Vagina (tissue), 2 donors: ENCODE data around the gene COL26A1. TPM values are rescaled to one million over a fixed set of nuclear protein-coding genes. Genes with fewer than 3 reads are reported as not detected.

Source experiments
- DNase-seq, 2 donors: peaks; one replicate each; pipeline ENCODE4 v3.0.0-alpha.2; 2017; ENCODE audit errors: extremely low spot score in 2 of 2
- H3K27ac ChIP-seq: fragments of 200-600 bp; sonication (generic); one replicate; pipeline ENCODE4 v1.5.1; 2019
- H3K27me3 ChIP-seq: fragments of 200-600 bp; sonication (generic); one replicate; pipeline ENCODE4 v1.5.1; 2019
- H3K36me3 ChIP-seq, 2 donors: fragments of 200-600 bp; sonication (generic); one replicate each; pipeline ENCODE4 v1.5.1; 2017 to 2019
- H3K4me1 ChIP-seq: fragments of 200-600 bp; sonication (generic); one replicate; pipeline ENCODE4 v1.5.1; 2019
- H3K4me3 ChIP-seq, 2 donors: fragments of 200-600 bp; sonication (generic); 1 replicate in 1 of 2; 2 replicates in 1 of 2; pipeline ENCODE4 v1.5.1; 2016 to 2019
- H3K9me3 ChIP-seq: fragments of 200-600 bp; sonication (generic); one replicate; pipeline ENCODE4 v1.5.1; 2019
- CTCF ChIP-seq, 3 experiments: fragments of 450-650 bp in 2 of 3; fragments of 200-600 bp in 1 of 3; sonication (generic) in 1 of 3; IDR thresholded peaks; one replicate each; pipeline ENCODE4 v1.5.1; 2017 to 2019; ENCODE audit warnings: antibody characterized with exemption in 3 of 3, mild to moderate bottlenecking in 2 of 3, moderate library complexity in 2 of 3
- POLR2A ChIP-seq, 2 donors: fragments of 450-650 bp; IDR thresholded peaks; one replicate each; pipeline ENCODE4 v1.6.1; 2017; ENCODE audit warnings: antibody characterized with exemption in 2 of 2, mild to moderate bottlenecking in 2 of 2, moderate library complexity in 2 of 2
- POLR2AphosphoS5 ChIP-seq, 2 donors: sonication (generic); formaldehyde crosslinking; IDR thresholded peaks; one replicate each; pipeline ENCODE4 v1.9.0; 2017; ENCODE audit warnings: antibody characterized with exemption in 2 of 2, mild to moderate bottlenecking in 2 of 2, low read depth in 1 of 2; ENCODE audit not compliant: insufficient read depth in 1 of 2
- intact Hi-C: fragments of 100-400 bp; cut with DNase I; formaldehyde crosslinking; loops from one replicate; pipeline ENCODE4 v1.15.1; 2023
- total RNA-seq: library from RNA; depleted of rRNA; stranded (reverse); fragments of >200 nt; gene quantifications from one replicate; pipeline ENCODE4 v1.2.3, GENCODE V29; 2016

Gene COL26A1
- total RNA-seq, 1 donor from 2014 or later: not detected

- DNase-seq: no peak
- TF ChIP-seq POLR2AphosphoS5 (IDR thresholded peaks at IDR 0.05; ENCODE audit: insufficient read depth in 1 of 2, low read depth in 1 of 2): no peak
- no peak for TF ChIP-seq CTCF (IDR thresholded peaks at IDR 0.05)
- TF ChIP-seq POLR2A (IDR thresholded peaks at IDR 0.05): no peak
- Histone ChIP-seq H3K4me3 (no peak overlapping the region), H3K4me1 (no peaks in the 10 kb centered on the region), H3K9me3 (no peaks in the 10 kb centered on the region), H3K27ac (no peak overlapping the region), H3K36me3 (no peaks in the 10 kb centered on the region), H3K27me3 (no peaks in the 10 kb centered on the region)
- intact Hi-C loops: no loop called here
Observed at GRCh38 chr7:101575721-101576120, 213.0 kb downstream of the COL26A1 start.

- Histone ChIP-seq H3K36me3 (no peaks in the 10 kb centered on the region), H3K27me3 (no peaks in the 10 kb centered on the region), H3K27ac (no peak overlapping the region), H3K4me1 (no peaks in the 10 kb centered on the region), H3K4me3 (no peak overlapping the region), H3K9me3 (no peaks in the 10 kb centered on the region)
- intact Hi-C loops: no loop called here
- TF ChIP-seq CTCF (IDR thresholded peaks at IDR 0.05) (no peak), POLR2AphosphoS5 (IDR thresholded peaks at IDR 0.05; ENCODE audit: insufficient read depth in 1 of 2, low read depth in 1 of 2) (no peak), POLR2A (IDR thresholded peaks at IDR 0.05) (no peak)
- DNase-seq: peak in 1 of 2 donors; percentile 2
Observed at GRCh38 chr7:101576998-101577397, 214.3 kb downstream of the COL26A1 start.

- H3K9me3 ChIP-seq: peaks cover 3% of the 10 kb centered on the region
- H3K27ac ChIP-seq: no peak overlapping the region
- H3K36me3 ChIP-seq: no peaks in the 10 kb centered on the region
- no peaks in the 10 kb centered on the region for H3K4me1 ChIP-seq
- no peaks in the 10 kb centered on the region for H3K27me3 ChIP-seq
- intact Hi-C loops: no loop called here
- no peak overlapping the region for H3K4me3 ChIP-seq
- no peak for TF ChIP-seq CTCF (IDR thresholded peaks at IDR 0.05)
- TF ChIP-seq POLR2A (IDR thresholded peaks at IDR 0.05): no peak
- no peak for TF ChIP-seq POLR2AphosphoS5 (IDR thresholded peaks at IDR 0.05; ENCODE audit: insufficient read depth in 1 of 2, low read depth in 1 of 2)
- no peak for DNase-seq
Observed at GRCh38 chr7:101578552-101578951, 215.9 kb downstream of the COL26A1 start.

GRCh38 chr7:101580596-101580995 lies 217.9 kb downstream of the COL26A1 start:
- intact Hi-C loops: no loop called here
- H3K27ac ChIP-seq: no peak overlapping the region

More at GRCh38 chr7:101580596-101580995, 217.9 kb downstream of the COL26A1 start:
- H3K9me3 ChIP-seq: peaks cover 5% of the 10 kb centered on the region
- no peak overlapping the region for H3K4me3 ChIP-seq
- no peaks in the 10 kb centered on the region for H3K36me3 ChIP-seq
- TF ChIP-seq POLR2A (IDR thresholded peaks at IDR 0.05) (no peak), POLR2AphosphoS5 (IDR thresholded peaks at IDR 0.05; ENCODE audit: insufficient read depth in 1 of 2, low read depth in 1 of 2) (no peak), CTCF (IDR thresholded peaks at IDR 0.05) (no peak)
- H3K27me3 ChIP-seq: no peaks in the 10 kb centered on the region
- DNase-seq: peak; percentile 37 to 84
- no peaks in the 10 kb centered on the region for H3K4me1 ChIP-seq
